TTC549 (cell line): Measurements from ENCODE around the gene LCE2D.
"Not testable (repeated sequence)": the region's sequence is repeated elsewhere in the genome, so short reads cannot be mapped to it uniquely, and the experiment has no call there.

Experiments
- FAIRE-seq: peaks from 2 replicates; lab custom pipeline; 2012; peaks lifted over from hg19 to GRCh38; lab: Jason Lieb, UNC

Gene LCE2D

GRCh38 chr1:152663098-152663497 is at the start of gene LCE2D:
Gene LCE2D, plus strand, starts transcription at chr1:152663380. Its CDS starts 726 bp downstream, at chr1:152664106.
- FAIRE-seq, result no peak

GRCh38 chr1:152613511-152613910 is 49.7 kb upstream of the LCE2D start, which contains the start of gene LCE3B:
Gene LCE3B, plus strand, starts transcription at chr1:152613811. Its CDS starts 0 bp downstream, at chr1:152613811.
- no peak for FAIRE-seq

GRCh38 chr1:152621993-152622392 is 41.2 kb upstream of the LCE2D start:
- FAIRE-seq, result no peak

GRCh38 chr1:152622803-152623202 is 40.4 kb upstream of the LCE2D start, which contains the start of gene LCE3A:
Gene LCE3A, minus strand, starts transcription at chr1:152623103. Its CDS starts 0 bp downstream, at chr1:152623103.
- no peak for FAIRE-seq

GRCh38 chr1:152623203-152623844 is 39.9 kb upstream of the LCE2D start:
- no peak for FAIRE-seq

- FAIRE-seq, result no peak
Measured at GRCh38 chr1:152626744-152627143, 36.4 kb upstream of the LCE2D start.

- no peak for FAIRE-seq
Measured at GRCh38 chr1:152630596-152630995, 32.6 kb upstream of the LCE2D start.

GRCh38 chr1:152640351-152640750 is 22.8 kb upstream of the LCE2D start:
- no peak for FAIRE-seq

- FAIRE-seq, result no peak
Measured at GRCh38 chr1:152643945-152644344, 19.2 kb upstream of the LCE2D start.

GRCh38 chr1:152645146-152645545 is 18.0 kb upstream of the LCE2D start:
- no peak for FAIRE-seq

- no peak for FAIRE-seq
Measured at GRCh38 chr1:152646656-152647055, 16.5 kb upstream of the LCE2D start.

- FAIRE-seq, result peak; percentile 91
Measured at GRCh38 chr1:152654110-152654509, 9.1 kb upstream of the LCE2D start.

GRCh38 chr1:152656459-152656858 is 6.7 kb upstream of the LCE2D start:
- FAIRE-seq, result no peak

GRCh38 chr1:152657677-152658076 is 5.5 kb upstream of the LCE2D start:
- FAIRE-seq, result no peak

- no peak for FAIRE-seq
Measured at GRCh38 chr1:152658649-152659048, 4.5 kb upstream of the LCE2D start.

- not testable (repeated sequence) for FAIRE-seq
Measured at GRCh38 chr1:152666171-152666570, 3.0 kb downstream of the LCE2D start.

- FAIRE-seq, result no peak
Measured at GRCh38 chr1:152667648-152668047, 4.5 kb downstream of the LCE2D start.

GRCh38 chr1:152673016-152673415 is 9.8 kb downstream of the LCE2D start:
- FAIRE-seq, result no peak

GRCh38 chr1:152674983-152675382 is 11.8 kb downstream of the LCE2D start, which contains the start of gene LCE2C:
Gene LCE2C, plus strand, starts transcription at chr1:152675279. Its CDS starts 737 bp downstream, at chr1:152676016.
- FAIRE-seq, result not testable (repeated sequence)

GRCh38 chr1:152679459-152679858 is 16.3 kb downstream of the LCE2D start:
- FAIRE-seq, result no peak

- FAIRE-seq, result no peak
Measured at GRCh38 chr1:152681616-152682015, 18.4 kb downstream of the LCE2D start.

- no peak for FAIRE-seq
Measured at GRCh38 chr1:152683846-152684245, 20.7 kb downstream of the LCE2D start.

- FAIRE-seq, result not testable (repeated sequence)
Measured at GRCh38 chr1:152685823-152686222, 22.6 kb downstream of the LCE2D start, which contains the start of gene LCE2B. Gene LCE2B, plus strand, starts transcription at chr1:152686123. Its CDS starts 721 bp downstream, at chr1:152686844.
